Stimulated activated CD4-positive, alpha-beta T cell treated with anti-CD3 and anti-CD28 coated beads, Interleukin-12 subunit alpha, Interleukin-12 subunit beta, amount 100 ng/mL, for 4 hours (primary cell): ENCODE data around the gene HLCS.

ENCODE experiments used
- DNase-seq: peaks from one replicate; pipeline ENCODE4 v3.0.0-alpha.2; 2020

Gene HLCS

DNA sequence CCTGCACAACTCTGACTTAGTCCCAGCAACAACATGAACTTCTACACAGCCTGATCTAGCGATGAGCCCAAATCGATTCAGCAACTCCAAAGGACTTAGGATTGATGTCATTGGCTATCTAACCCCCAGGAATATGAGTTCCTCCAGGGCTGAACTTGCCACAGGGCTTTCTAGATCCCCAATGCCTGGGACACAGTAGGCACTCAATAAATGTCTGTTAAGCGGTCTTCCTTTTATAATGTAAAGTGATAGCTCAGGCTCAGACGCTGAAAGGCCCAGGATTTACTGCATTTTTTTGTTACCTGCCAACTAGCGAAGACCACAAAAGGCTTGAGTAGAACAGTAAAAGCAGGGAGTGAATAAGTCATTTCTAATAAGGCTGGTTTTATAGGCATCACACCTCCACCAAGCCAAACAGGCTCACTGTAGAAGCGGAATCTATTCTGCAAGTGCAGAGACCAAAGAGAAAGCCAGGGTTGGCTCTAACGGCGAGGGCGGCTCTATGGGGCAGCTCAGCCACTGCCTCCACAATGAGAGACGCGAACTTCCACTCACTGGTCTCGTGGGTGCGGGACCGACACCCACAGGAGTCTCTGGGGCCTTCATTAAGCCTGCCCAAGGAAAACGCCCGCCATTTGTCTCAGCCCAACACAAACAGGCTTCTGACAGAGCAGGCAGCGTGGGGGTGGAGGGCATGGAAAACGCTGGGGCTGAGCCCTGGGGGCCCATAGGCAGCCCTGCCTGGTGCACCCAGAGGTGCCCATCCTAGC, 52.0 kb downstream of the HLCS start:
- no peak for DNase-seq

- no peak for DNase-seq
Measured at GRCh38 chr21:36913247-36914169, 53.0 kb downstream of the HLCS start.

DNA sequence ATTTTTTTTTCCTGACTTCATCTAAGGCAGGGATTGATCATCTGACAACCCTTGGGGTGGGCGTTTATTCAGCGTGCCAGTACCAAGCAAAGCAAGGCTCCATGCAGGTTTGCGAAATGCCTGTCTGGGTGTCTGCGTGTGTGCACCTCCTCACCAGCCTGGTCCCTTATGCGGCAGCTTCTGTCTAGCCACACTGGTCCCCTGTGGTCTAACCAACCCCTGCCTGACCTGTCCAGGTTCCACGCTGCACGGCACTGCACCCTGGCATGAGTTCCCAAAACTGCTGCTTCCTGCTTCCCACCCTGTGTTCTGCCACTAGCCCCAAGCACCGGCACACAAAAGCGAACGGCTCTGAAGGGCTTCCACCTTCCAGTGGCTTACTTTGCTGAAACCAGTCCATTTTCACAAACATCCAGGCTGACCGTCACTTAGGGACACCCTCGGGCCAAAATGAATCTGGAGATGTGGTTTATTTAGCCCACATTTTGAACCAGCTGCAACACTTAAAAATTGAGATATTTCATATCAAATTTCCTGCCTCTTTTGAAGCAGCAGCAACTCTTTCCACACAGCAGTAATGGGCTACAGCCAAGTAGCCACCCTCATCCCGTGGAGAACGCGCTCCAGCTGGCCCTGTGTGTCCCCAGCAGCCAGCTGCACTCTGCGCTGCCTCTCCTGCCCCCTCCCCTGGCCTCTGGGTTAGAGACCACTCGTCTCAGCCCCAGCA, 55.7 kb downstream of the HLCS start:
- no peak for DNase-seq

DNA sequence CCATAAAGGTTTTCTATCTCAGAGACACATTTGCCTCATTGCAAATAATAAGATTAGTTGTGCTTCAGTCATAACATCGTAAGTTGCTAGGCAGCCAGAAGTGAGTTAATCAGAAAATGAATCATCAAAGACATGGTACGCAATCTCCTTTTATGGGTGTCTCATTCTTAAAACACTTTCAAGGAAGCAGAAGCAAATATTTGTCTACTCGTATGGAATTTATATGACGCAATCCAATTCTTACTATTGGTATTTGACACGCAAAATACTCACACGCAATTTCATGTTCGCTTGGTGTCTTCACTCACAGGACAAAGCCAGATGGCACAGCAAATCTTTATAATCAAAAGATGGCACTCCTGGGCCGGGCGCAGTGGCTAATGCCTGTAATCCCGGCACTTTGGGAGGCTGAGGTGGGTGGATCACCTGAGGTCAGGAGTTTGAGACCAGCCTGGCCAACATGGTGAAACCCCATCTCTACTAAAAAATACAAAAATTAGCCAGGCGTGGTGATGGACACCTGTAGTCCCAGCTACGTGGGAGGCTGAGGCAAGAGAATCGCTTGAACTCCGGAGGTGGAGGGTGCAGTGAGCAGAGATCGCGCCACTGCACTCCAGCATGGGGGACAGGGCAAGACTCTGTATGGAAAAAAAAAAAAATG, 56.4 kb downstream of the HLCS start:
- DNase-seq = no peak

- no peak for DNase-seq
Measured at GRCh38 chr21:36909423-36909822, 57.0 kb downstream of the HLCS start.

DNA sequence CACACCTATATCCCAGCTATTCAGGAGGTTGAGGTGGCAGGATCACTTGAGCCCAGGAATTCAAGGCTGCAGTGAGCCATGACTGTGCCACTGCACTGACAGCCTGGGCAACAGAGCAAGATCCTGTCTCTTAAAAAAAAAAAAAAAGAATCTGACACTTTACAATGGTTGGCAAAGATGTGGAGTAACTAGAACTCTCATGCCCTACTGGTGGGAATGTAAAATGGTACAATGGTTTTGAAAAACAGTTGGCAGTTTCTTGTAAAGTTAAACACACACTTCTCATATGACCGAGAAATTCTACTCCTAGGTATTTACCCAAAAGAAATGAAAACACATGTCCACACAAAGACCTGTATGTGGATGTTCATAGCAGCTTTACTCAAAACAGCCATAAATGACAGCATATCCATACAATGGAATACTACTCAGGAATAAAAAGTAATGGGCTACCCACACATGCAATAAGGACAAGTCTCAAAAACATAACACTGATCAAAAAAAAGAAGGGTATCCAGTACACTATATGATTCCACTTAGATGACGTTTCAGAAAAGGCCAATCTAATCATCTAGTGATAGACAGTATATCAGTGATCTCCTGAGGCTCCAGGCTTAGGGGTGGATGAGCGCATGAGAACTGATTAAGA, 58.1 kb downstream of the HLCS start:
- no peak for DNase-seq

GRCh38 chr21:36904093-36904666, 62.3 kb downstream of the HLCS start:
- DNase-seq = no peak

- no peak for DNase-seq
Measured at GRCh38 chr21:36902793-36903192, 63.7 kb downstream of the HLCS start.

DNA sequence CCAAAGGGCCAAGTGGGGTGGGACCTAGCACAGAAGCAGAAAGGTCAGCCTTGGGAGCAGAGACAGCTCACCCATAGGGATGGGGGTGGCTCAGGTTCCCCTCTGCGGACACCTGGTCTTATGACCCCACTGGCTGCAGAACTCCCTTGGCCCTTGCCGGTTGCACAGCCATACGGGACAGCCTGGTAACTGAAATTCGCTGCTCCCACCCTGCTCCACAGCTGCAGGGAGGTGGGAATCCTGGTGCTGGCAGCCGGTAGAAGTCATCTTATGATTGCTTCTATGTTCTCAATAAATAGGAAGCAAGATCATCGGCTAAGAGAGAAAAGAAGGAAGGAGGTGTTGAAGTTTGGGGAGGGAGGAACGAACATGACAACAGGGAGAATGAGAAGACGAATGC, 64.1 kb downstream of the HLCS start:
- DNase-seq = no peak

DNA sequence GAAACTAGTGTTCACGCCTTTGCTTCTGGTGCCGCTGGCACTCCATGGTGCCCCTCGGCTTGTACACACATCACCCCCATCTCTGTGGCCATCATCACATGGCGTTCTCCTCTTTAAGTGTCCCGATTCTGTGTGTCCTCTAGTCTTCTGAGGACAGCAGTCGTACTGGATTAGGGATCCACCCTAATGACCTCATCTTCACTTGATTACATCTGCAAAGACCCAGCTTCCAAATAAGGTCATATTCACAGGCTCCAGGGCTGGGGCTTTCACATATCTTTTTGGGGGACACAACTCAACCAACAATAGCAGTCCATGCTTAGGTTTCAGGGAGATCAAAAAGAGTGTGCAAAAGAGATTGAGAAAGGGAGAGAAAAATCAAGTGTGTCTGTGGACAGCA, 64.9 kb downstream of the HLCS start:
- no peak for DNase-seq

GRCh38 chr21:36893581-36893980, 72.9 kb downstream of the HLCS start:
- no peak for DNase-seq

DNA sequence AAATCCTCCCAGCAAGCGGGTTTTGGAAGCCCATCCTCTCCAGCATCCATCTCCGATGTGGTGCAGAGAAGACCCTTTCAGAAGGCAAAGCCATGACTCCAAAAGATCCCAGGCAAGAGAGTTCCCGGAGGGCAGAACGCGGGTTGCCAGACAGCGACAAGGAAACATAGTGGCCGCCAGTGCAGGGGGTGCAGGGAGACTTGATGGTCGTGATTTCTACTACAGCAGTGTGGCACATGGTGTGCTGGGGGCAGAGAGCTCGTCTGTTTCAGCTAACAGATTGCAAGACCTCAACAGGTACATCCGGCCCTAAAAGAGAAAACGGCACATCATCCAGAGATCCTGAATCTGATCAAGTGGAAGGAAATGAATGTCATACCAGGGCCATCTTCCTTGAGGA, 74.3 kb downstream of the HLCS start:
- DNase-seq = no peak

GRCh38 chr21:36891692-36892091, 74.8 kb downstream of the HLCS start:
- no peak for DNase-seq

DNA sequence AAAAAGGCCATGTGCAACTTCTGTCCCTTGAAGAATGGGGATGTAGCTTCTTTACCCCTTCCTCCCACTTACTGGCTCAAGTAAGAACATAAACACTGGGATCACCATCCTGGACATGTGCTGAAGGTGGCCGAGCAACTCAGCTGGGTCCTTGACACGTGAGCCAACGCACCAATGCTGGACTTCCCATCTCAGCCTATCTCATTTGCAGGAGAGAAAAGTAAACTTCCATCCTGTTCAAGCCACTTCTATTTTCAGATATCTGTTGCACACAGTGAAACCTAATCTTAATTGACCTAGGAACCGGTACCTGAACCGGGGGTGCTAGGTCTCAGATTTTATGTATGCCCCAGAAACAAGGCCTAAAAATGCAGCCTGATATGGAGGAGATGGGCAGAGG, 75.3 kb downstream of the HLCS start:
- DNase-seq = no peak

- no peak for DNase-seq
Measured at GRCh38 chr21:36890086-36890485, 76.4 kb downstream of the HLCS start.

DNA sequence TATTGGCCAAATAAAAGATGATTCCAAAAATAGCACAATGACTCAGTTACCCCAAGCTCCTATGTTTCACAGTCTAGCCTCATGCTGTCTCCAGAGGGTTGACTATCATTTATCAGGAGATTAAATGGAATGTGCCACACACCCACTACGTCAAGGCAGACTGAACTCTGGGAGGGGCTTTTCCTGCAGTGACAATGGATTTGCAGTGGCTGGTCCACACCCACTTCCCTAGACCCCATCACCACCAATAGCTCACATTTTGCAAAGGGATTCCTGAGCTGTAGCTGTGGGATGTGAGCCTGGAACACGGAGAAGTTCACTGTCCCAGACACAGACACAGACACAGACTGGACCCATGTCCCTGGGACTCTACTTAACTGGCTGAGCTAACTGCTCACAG, 77.1 kb downstream of the HLCS start:
- DNase-seq = no peak

DNA sequence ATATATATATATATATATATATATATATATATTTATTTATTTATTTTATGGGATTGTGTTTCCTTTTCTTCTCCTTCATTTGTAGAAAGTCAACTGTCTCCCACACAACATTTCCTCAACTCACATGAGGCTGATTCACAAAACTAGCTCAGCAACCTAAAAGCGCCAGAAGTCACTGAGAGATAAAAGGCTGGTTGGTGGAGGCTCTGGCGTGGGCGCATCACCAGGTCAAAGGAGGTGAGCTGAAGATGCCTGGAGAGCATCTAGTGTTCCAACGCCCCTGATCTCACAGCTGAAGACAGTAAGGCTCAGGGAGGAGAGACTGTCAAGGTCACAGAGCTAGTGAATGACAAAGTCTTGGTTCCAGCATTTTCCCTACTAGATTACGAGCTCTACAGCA, 78.0 kb downstream of the HLCS start:
- DNase-seq = no peak

GRCh38 chr21:36887963-36888362, 78.5 kb downstream of the HLCS start:
- no peak for DNase-seq

- DNase-seq = no peak
Measured at GRCh38 chr21:36883532-36884486, 82.7 kb downstream of the HLCS start.

DNA sequence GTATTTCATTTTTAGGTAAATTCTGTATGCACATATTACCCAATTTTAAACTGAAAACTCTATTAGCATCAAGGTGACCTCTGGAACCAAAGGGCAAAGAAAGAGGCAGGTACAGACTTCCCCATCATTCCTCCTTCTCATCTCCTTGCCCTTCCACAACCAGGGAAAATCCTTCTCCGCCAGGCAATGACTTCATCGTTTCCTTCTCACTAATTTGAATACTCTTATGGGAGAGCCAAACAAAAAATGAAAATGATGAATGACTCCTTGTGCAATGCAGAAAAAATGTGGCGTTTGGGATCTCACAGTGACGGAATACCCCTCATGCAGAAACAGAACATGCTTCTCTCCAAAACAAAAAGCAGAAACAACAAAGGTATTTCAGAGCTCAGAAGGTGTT, 83.7 kb downstream of the HLCS start:
- DNase-seq = no peak

- no peak for DNase-seq
Measured at GRCh38 chr21:36881228-36881627, 85.2 kb downstream of the HLCS start.
